ENCODE measurements around the gene RASL10B.

RASL10B gene

DNA sequence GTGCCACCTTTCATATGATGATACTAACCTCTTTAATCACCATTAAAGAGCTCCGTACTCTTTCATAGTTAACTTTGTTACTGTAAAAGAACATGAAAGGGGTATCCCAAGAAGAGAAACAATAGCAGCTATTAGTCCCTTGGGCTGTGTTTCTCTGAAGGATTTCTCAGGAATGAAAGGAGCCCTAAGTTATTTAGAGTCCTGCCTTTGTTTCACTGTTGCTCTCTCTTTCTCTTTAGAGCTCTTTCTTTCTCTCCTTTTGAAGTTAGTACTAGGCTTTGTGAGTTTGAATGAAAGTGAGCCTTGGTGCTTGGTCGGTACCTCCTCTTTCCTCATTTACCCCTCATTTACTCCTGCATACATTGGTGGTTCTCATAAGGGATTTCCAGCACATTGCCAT lies 20.5 kb upstream of the RASL10B start:
- no peaks in the 10 kb centered on the region for H4K20me1 ChIP-seq (ENCODE audit: low read depth, low read length)
- H3K9ac ChIP-seq (ENCODE audit: low read length) = no peak overlapping the region
- no peak overlapping the region for H3K4me2 ChIP-seq (ENCODE audit: low read depth, low read length, poor library complexity, severe bottlenecking)
- no peak overlapping the region for H3K4me3 ChIP-seq (ENCODE audit: insufficient read depth, low read length, poor library complexity, severe bottlenecking)
- no peaks in the 10 kb centered on the region for H3K79me2 ChIP-seq (ENCODE audit: insufficient read depth, low read length)
- H3F3A ChIP-seq (ENCODE audit: insufficient read depth) = no peaks in the 10 kb centered on the region; the same call in 1 of the 2 replicates
- H3K27ac ChIP-seq (ENCODE audit: low read depth, low read length) = no peak overlapping the region
- H3K9me2 ChIP-seq (replicated peaks; ENCODE audit: insufficient read depth, low read length) = no peaks in the 10 kb centered on the region
- H3K27me3 ChIP-seq (ENCODE audit: low read length) = no peaks in the 10 kb centered on the region
- no peaks in the 10 kb centered on the region for H3K9me3 ChIP-seq (ENCODE audit: insufficient read depth, low read length)
- H2AFZ ChIP-seq (ENCODE audit: low read depth, low read length, severe bottlenecking) = no peak overlapping the region
- TF ChIP-seq, protein P1, sequence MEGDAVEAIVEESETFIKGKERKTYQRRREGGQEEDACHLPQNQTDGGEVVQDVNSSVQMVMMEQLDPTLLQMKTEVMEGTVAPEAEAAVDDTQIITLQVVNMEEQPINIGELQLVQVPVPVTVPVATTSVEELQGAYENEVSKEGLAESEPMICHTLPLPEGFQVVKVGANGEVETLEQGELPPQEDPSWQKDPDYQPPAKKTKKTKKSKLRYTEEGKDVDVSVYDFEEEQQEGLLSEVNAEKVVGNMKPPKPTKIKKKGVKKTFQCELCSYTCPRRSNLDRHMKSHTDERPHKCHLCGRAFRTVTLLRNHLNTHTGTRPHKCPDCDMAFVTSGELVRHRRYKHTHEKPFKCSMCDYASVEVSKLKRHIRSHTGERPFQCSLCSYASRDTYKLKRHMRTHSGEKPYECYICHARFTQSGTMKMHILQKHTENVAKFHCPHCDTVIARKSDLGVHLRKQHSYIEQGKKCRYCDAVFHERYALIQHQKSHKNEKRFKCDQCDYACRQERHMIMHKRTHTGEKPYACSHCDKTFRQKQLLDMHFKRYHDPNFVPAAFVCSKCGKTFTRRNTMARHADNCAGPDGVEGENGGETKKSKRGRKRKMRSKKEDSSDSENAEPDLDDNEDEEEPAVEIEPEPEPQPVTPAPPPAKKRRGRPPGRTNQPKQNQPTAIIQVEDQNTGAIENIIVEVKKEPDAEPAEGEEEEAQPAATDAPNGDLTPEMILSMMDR (IDR thresholded peaks at IDR 0.05; ENCODE audit: insufficient read depth, low read length, poor library complexity, severe bottlenecking) = no peak
- TF ChIP-seq EZH2phosphoT487 (conservative IDR thresholded peaks at IDR 0.05; ENCODE audit: low read length) = no peak
- H3K36me3 ChIP-seq (ENCODE audit: low read length) = 0 out of 2 replicates have a peak, but pooled peaks cover 3% of the 10 kb centered on the region

DNA sequence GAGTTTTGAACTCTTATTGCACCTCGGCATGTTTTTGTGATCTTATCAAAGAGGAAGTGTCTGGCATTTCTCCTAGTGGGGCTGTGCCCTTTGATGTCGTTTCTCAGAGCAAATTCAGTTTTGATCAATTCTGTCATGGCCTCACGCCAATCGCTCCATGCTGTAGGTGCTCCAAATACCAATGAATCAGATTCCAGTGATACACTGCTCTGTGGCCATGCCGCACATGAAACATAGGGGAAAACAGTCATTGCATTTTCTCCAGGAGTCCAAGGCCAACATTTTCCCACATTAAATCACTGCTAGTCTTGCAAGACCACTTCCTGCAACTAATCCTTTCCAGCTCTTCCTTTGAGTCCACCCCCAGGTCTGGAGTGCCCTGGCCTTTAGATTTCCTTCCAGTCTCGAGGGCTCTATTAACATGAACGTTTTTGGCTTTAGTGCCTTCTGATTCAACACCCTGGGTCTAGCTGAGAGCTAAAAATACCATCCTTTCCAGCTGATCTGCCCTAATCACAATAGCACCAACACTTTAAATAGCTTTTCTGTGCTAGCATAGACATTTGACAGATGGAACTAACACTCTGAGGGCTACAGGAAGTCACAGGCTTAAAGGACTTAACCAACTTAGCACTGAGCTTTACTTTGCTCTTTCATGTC lies 18.2 kb upstream of the RASL10B start:
- Histone ChIP-seq H3K9me2 (replicated peaks; ENCODE audit: insufficient read depth, low read length) (no peaks in the 10 kb centered on the region), H3K27me3 (ENCODE audit: low read length) (no peaks in the 10 kb centered on the region), H3K79me2 (ENCODE audit: insufficient read depth, low read length) (no peaks in the 10 kb centered on the region), H3K4me3 (ENCODE audit: insufficient read depth, low read length, poor library complexity, severe bottlenecking) (no peak overlapping the region), H3K4me2 (ENCODE audit: low read depth, low read length, poor library complexity, severe bottlenecking) (no peak overlapping the region), H3K9me3 (ENCODE audit: insufficient read depth, low read length) (no peaks in the 10 kb centered on the region), H3K9ac (ENCODE audit: low read length) (no peak overlapping the region), H4K20me1 (ENCODE audit: low read depth, low read length) (no peaks in the 10 kb centered on the region), H3F3A (ENCODE audit: insufficient read depth) (no peaks in the 10 kb centered on the region; the same call in 1 of the 2 replicates), H3K36me3 (ENCODE audit: low read length) (0 out of 2 replicates have a peak, but pooled peaks cover 3% of the 10 kb centered on the region), H3K27ac (ENCODE audit: low read depth, low read length) (no peak overlapping the region), H2AFZ (ENCODE audit: low read depth, low read length, severe bottlenecking) (no peak overlapping the region)
- TF ChIP-seq, protein P1 (IDR thresholded peaks at IDR 0.05; ENCODE audit: insufficient read depth, low read length, poor library complexity, severe bottlenecking) = no peak
- no peak for TF ChIP-seq EZH2phosphoT487 (conservative IDR thresholded peaks at IDR 0.05; ENCODE audit: low read length)

- no peaks in the 10 kb centered on the region for H4K20me1 ChIP-seq (ENCODE audit: low read depth, low read length)
- no peaks in the 10 kb centered on the region for H3K27me3 ChIP-seq (ENCODE audit: low read length)
- no peaks in the 10 kb centered on the region for H3K9me2 ChIP-seq (replicated peaks; ENCODE audit: insufficient read depth, low read length)
- H3K4me3 ChIP-seq (ENCODE audit: insufficient read depth, low read length, poor library complexity, severe bottlenecking) = no peak overlapping the region
- H3K9me3 ChIP-seq (ENCODE audit: insufficient read depth, low read length) = no peaks in the 10 kb centered on the region
- H3K79me2 ChIP-seq (ENCODE audit: insufficient read depth, low read length) = no peaks in the 10 kb centered on the region
- peaks cover 3% of the 10 kb centered on the region; the same call in 1 of the 2 replicates for H3K36me3 ChIP-seq (ENCODE audit: low read length)
- H2AFZ ChIP-seq (ENCODE audit: low read depth, low read length, severe bottlenecking) = no peak overlapping the region
- no peaks in the 10 kb centered on the region for H3F3A ChIP-seq (ENCODE audit: insufficient read depth)
- TF ChIP-seq, protein P1 (IDR thresholded peaks at IDR 0.05; ENCODE audit: insufficient read depth, low read length, poor library complexity, severe bottlenecking) = no peak
- TF ChIP-seq EZH2phosphoT487 (conservative IDR thresholded peaks at IDR 0.05; ENCODE audit: low read length) = no peak
- no peak overlapping the region for H3K27ac ChIP-seq (ENCODE audit: low read depth, low read length)
- no peak overlapping the region for H3K4me2 ChIP-seq (ENCODE audit: low read depth, low read length, poor library complexity, severe bottlenecking)
- H3K9ac ChIP-seq (ENCODE audit: low read length) = no peak overlapping the region
Observed at GRCh38 chr17:35714988-35715387, 16.5 kb upstream of the RASL10B start.

Data from SU-DHL-6 (cell line).